HCT116 (cell line): ENCODE measurements around the gene SNED1. TPM values are rescaled to one million over a fixed set of nuclear protein-coding genes. Genes with fewer than 3 reads are reported as not detected.

Source experiments
- ATAC-seq: fragments of 200-7000 bp; cut with Tn5 transposase; 2 replicates; pipeline ENCODE4 v1.9.1; 2020; ENCODE audit warnings: mild to moderate bottlenecking, moderate library complexity
- BruUV-seq: library from RNA; stranded (reverse); fragments of 400-500 nt; replicated peaks from 2 replicates; lab custom pipeline; 2021; lab: Mats Ljungman, UMichigan
- CTCF ChIA-PET: fragments of 300-600 bp; sonication (Branson Sonifier 250); formaldehyde crosslinking; loops from one replicate; lab custom pipeline; 2021; ENCODE audit warnings: antibody characterized with exemption; lab: Charles Lee
- POLR2A ChIA-PET: fragments of 300-600, 350-600 bp; sonication (Branson Sonifier 250); formaldehyde crosslinking; loops from one replicate; lab custom pipeline; 2021; ENCODE audit warnings: antibody characterized with exemption; lab: Charles Lee
- RAD21 ChIA-PET, 2 experiments: fragments of 300-600 bp; sonication (Branson Sonifier 250); formaldehyde crosslinking; loops; one replicate each; lab custom pipeline; 2023; ENCODE audit warnings: low total read pairs in 2 of 2; ENCODE audit not compliant: uncharacterized antibody in 2 of 2, unreplicated experiment in 2 of 2, low non-redundant PET in 1 of 2; lab: Charles Lee
- DNase-seq: peaks from one replicate; pipeline ENCODE4 v3.0.0-alpha.2; 2010; ENCODE audit warnings: low read depth, low spot score
- H2AFZ ChIP-seq: fragments of 200-600 bp; shearing (Covaris generic), sonication (generic); 2 replicates; pipeline ENCODE4 v1.6.1; 2017; ENCODE audit warnings: low read depth, mixed run types, mixed read lengths, antibody characterized with exemption, low read length; ENCODE audit not compliant: poor library complexity, severe bottlenecking
- H3K27ac ChIP-seq: 2 replicates; pipeline ENCODE4 v1.5.1; 2012; ENCODE audit warnings: low read depth, low read length
- H3K27me3 ChIP-seq: fragments of 200-600 bp; sonication (generic); 2 replicates; pipeline ENCODE4 v1.6.1; 2016; ENCODE audit warnings: mixed run types, low read length, mixed read lengths; ENCODE audit not compliant: insufficient read depth
- H3K36me3 ChIP-seq, 2 experiments: fragments of 200-500 bp in 1 of 2; fragments of 200-600 bp in 1 of 2; sonication (Bioruptor generic) in 1 of 2; sonication (generic) in 1 of 2; 2 replicates each; pipeline versions ENCODE4 v1.5.1 to v1.6.1; 2014 to 2016; ENCODE audit warnings: low read length in 2 of 2, inconsistent platforms in 1 of 2, mixed read lengths in 1 of 2, mixed run types in 1 of 2; ENCODE audit not compliant: insufficient read depth in 2 of 2, control insufficient read depth in 1 of 2
- H3K4me1 ChIP-seq, 2 experiments: fragments of 200-600 bp in 1 of 2; sonication (generic) in 1 of 2; 2 replicates each; pipeline versions ENCODE4 v1.5.1 to v1.6.1; 2012 to 2017; ENCODE audit warnings: low read length in 2 of 2, inconsistent platforms in 1 of 2, mild to moderate bottlenecking in 1 of 2, mixed read lengths in 1 of 2, mixed run types in 1 of 2, moderate library complexity in 1 of 2; ENCODE audit not compliant: insufficient read depth in 2 of 2, control insufficient read depth in 1 of 2
- H3K4me2 ChIP-seq: fragments of 200-600 bp; sonication (generic); 2 replicates; pipeline ENCODE4 v1.6.1; 2017; ENCODE audit warnings: mixed run types, low read length, mixed read lengths
- H3K4me3 ChIP-seq, 2 experiments: fragments of 200-600 bp in 1 of 2; sonication (generic) in 1 of 2; replicated peaks in 1 of 2; 2 replicates each; pipeline ENCODE4 v1.5.1; 2011 to 2016; ENCODE audit warnings: low read length in 2 of 2, control low read depth in 1 of 2, low read depth in 1 of 2, mild to moderate bottlenecking in 1 of 2, mixed read lengths in 1 of 2, mixed run types in 1 of 2
- H3K79me2 ChIP-seq: fragments of 200-600 bp; sonication (generic); 2 replicates; pipeline ENCODE4 v1.6.1; 2017; ENCODE audit warnings: mild to moderate bottlenecking, mixed run types, low read length, moderate library complexity, mixed read lengths; ENCODE audit not compliant: insufficient read depth
- H3K9ac ChIP-seq: fragments of 200-600 bp; sonication (generic); 2 replicates; pipeline ENCODE4 v1.6.1; 2016; ENCODE audit warnings: low read length, mixed read lengths
- H3K9me2 ChIP-seq: fragments of 200-600 bp; sonication (generic), shearing (Covaris generic); 2 replicates; pipeline ENCODE4 v1.6.1; 2017; ENCODE audit warnings: mixed run types, mild to moderate bottlenecking, moderate library complexity; ENCODE audit not compliant: insufficient read depth
- H3K9me3 ChIP-seq, 2 experiments: fragments of 200-500 bp in 1 of 2; fragments of 200-600 bp in 1 of 2; sonication (Bioruptor generic) in 1 of 2; sonication (generic) in 1 of 2; 2 replicates each; pipeline ENCODE4 v1.6.1; 2014 to 2017; ENCODE audit warnings: low read length in 2 of 2, mixed read lengths in 2 of 2, inconsistent platforms in 1 of 2, low read depth in 1 of 2, mild to moderate bottlenecking in 1 of 2, mixed run types in 1 of 2, moderate library complexity in 1 of 2; ENCODE audit not compliant: control insufficient read depth in 1 of 2, insufficient read depth in 1 of 2
- H4K20me1 ChIP-seq: fragments of 200-600 bp; sonication (generic), shearing (Covaris generic); 2 replicates; pipeline ENCODE4 v1.6.1; 2017; ENCODE audit warnings: mixed run types, mild to moderate bottlenecking, moderate library complexity; ENCODE audit not compliant: insufficient read depth
- ATF3 ChIP-seq: IDR thresholded peaks from 2 replicates; pipeline ENCODE4 v1.6.1; 2012
- CTCF ChIP-seq, 3 experiments: fragments of 200-600 bp in 1 of 3; sonication (generic) in 1 of 3; IDR thresholded peaks in 2 of 3; conservative IDR thresholded peaks in 1 of 3; 2 replicates each; pipeline ENCODE4 v1.5.1; 2012 to 2017; ENCODE audit warnings: low read depth in 2 of 3, low read length in 2 of 3, antibody characterized with exemption in 1 of 3, borderline replicate concordance in 1 of 3, control low read depth in 1 of 3, mild to moderate bottlenecking in 1 of 3, mixed read lengths in 1 of 3, mixed run types in 1 of 3, moderate library complexity in 1 of 3; ENCODE audit not compliant: insufficient read depth in 1 of 3
- EGR1 ChIP-seq: IDR thresholded peaks from 2 replicates; pipeline ENCODE4 v1.6.1; 2012; ENCODE audit warnings: low read depth
- EZH2 ChIP-seq: fragments of 200-600 bp; sonication (generic); IDR thresholded peaks from 2 replicates; pipeline ENCODE4 v1.6.1; 2017; ENCODE audit warnings: antibody characterized with exemption, mixed run types
- MAX ChIP-seq: IDR thresholded peaks from 2 replicates; pipeline ENCODE4 v1.6.1; 2012
- RAD21 ChIP-seq: IDR thresholded peaks from 2 replicates; pipeline ENCODE4 v1.6.1; 2012; ENCODE audit warnings: low read depth, mild to moderate bottlenecking
- REST ChIP-seq: IDR thresholded peaks from 2 replicates; pipeline ENCODE4 v1.6.1; 2012; ENCODE audit warnings: low read depth
- YY1 ChIP-seq: IDR thresholded peaks from 2 replicates; pipeline ENCODE4 v1.6.1; 2011; ENCODE audit warnings: low read length, low read depth, moderate library complexity, mild to moderate bottlenecking; ENCODE audit not compliant: insufficient replicate concordance; ENCODE audit errors: extremely low read depth
- ZFX ChIP-seq: fragments of 450-650 bp; IDR thresholded peaks from 2 replicates; pipeline ENCODE4 v1.6.1; 2017
- intact Hi-C: fragments of 100-400 bp; cut with micrococcal nuclease; formaldehyde crosslinking; loops from 2 replicates; pipeline ENCODE4 v1.10.0; 2022
- total RNA-seq: library from RNA; stranded (reverse); gene quantifications from one replicate; pipeline ENCODE4 v1.2.1, GENCODE V29; 2021; ENCODE audit not compliant: unreplicated experiment

Gene SNED1
- total RNA-seq, 1 experiment from 2014 or later = 9.6 TPM

- no peaks in the 10 kb centered on the region for H3K9me2 ChIP-seq
- peaks cover 5 to 16% of the 10 kb centered on the region in 2 experiments; a peak in 3 of 4 replicates for H3K4me1 ChIP-seq
- H3K36me3 ChIP-seq = 0 out of 4 replicates have a peak, but pooled peaks cover 0 to 7% of the 10 kb centered on the region in 2 experiments
- TF ChIP-seq CTCF (IDR thresholded peaks at IDR 0.05 in 2 of 3, conservative IDR thresholded peaks at IDR 0.05 in 1 of 3; ENCODE audit: borderline replicate concordance in 1 of 3, insufficient read depth in 1 of 3, low read depth in 2 of 3, low read length in 2 of 3) (no peak), RAD21 (no peak), ZFX (no peak), EZH2 (no peak), ATF3 (no peak), MAX (no peak), YY1 (no peak), EGR1 (no peak), REST (no peak)
- H3K79me2 ChIP-seq = no peaks in the 10 kb centered on the region
- ChIA-PET RAD21 (no interaction called here), POLR2A (no interaction called here), CTCF (no interaction called here)
- no TSS peak for BruUV-seq
- intact Hi-C loops = no loop called here
- DNase-seq (no peak), ATAC-seq (no peak)
- H3K27me3 ChIP-seq = no peaks in the 10 kb centered on the region
- H3K4me3 ChIP-seq = no peak overlapping the region
- no peak overlapping the region for H3K4me2 ChIP-seq
- H4K20me1 ChIP-seq = no peaks in the 10 kb centered on the region
- peaks cover 13 to 14% of the 10 kb centered on the region in 2 experiments; a peak in 2 of 4 replicates for H3K9me3 ChIP-seq
- H3K27ac ChIP-seq = no peak overlapping the region
- H3K9ac ChIP-seq = no peak overlapping the region
- H2AFZ ChIP-seq = no peak overlapping the region
Measured at GRCh38 chr2:241002275-241003046, 4.0 kb downstream of the SNED1 start.
